ENCODE results near the gene NPDC1.

The NPDC1 gene

GRCh38 chr9:137085920-137086530 lies 40.0 kb upstream of the NPDC1 start:
- DNase-seq (ENCODE audit: extremely low read depth, insufficient read length) = peak; percentile 63
- no peak for TF ChIP-seq CTCF (IDR thresholded peaks at IDR 0.05; ENCODE audit: insufficient read depth, low read length, poor library complexity, severe bottlenecking)
- Histone ChIP-seq H3K27me3 (replicated peaks; ENCODE audit: control insufficient read depth, insufficient read depth, low read length) (no peaks in the 10 kb centered on the region), H3K36me3 (ENCODE audit: control insufficient read depth, insufficient read depth, low read length) (peaks cover 9% of the 10 kb centered on the region), H3K4me3 (replicated peaks; ENCODE audit: low read depth, low read length) (peak overlapping the region; percentile 81)

- Histone ChIP-seq H3K4me3 (replicated peaks; ENCODE audit: low read depth, low read length) (no peak overlapping the region), H3K27me3 (replicated peaks; ENCODE audit: control insufficient read depth, insufficient read depth, low read length) (no peaks in the 10 kb centered on the region), H3K36me3 (ENCODE audit: control insufficient read depth, insufficient read depth, low read length) (peaks cover 13% of the 10 kb centered on the region)
- no peak for TF ChIP-seq CTCF (IDR thresholded peaks at IDR 0.05; ENCODE audit: insufficient read depth, low read length, poor library complexity, severe bottlenecking)
- no peak for DNase-seq (ENCODE audit: extremely low read depth, insufficient read length)
Observed at GRCh38 chr9:137084526-137084925, 38.5 kb upstream of the NPDC1 start.

GRCh38 chr9:137083394-137084004 lies 37.5 kb upstream of the NPDC1 start:
- no peak for TF ChIP-seq CTCF (IDR thresholded peaks at IDR 0.05; ENCODE audit: insufficient read depth, low read length, poor library complexity, severe bottlenecking)

GRCh38 chr9:137082925-137083290 lies 36.9 kb upstream of the NPDC1 start:
- TF ChIP-seq CTCF (IDR thresholded peaks at IDR 0.05; ENCODE audit: insufficient read depth, low read length, poor library complexity, severe bottlenecking) = no peak
- Histone ChIP-seq H3K27me3 (replicated peaks; ENCODE audit: control insufficient read depth, insufficient read depth, low read length) (no peaks in the 10 kb centered on the region), H3K4me3 (replicated peaks; ENCODE audit: low read depth, low read length) (no peak overlapping the region), H3K36me3 (ENCODE audit: control insufficient read depth, insufficient read depth, low read length) (peaks cover 15% of the 10 kb centered on the region)
- no peak for DNase-seq (ENCODE audit: extremely low read depth, insufficient read length)

More at GRCh38 chr9:137083394-137084004, 37.5 kb upstream of the NPDC1 start:
- DNase-seq (ENCODE audit: extremely low read depth, insufficient read length) = no peak
- H3K27me3 ChIP-seq (replicated peaks; ENCODE audit: control insufficient read depth, insufficient read depth, low read length) = no peaks in the 10 kb centered on the region
- no peak overlapping the region for H3K4me3 ChIP-seq (replicated peaks; ENCODE audit: low read depth, low read length)
- peaks cover 15% of the 10 kb centered on the region for H3K36me3 ChIP-seq (ENCODE audit: control insufficient read depth, insufficient read depth, low read length)

GRCh38 chr9:137082222-137082924 lies 36.4 kb upstream of the NPDC1 start:
- no peaks in the 10 kb centered on the region for H3K27me3 ChIP-seq (replicated peaks; ENCODE audit: control insufficient read depth, insufficient read depth, low read length)
- H3K36me3 ChIP-seq (ENCODE audit: control insufficient read depth, insufficient read depth, low read length) = peaks cover 15% of the 10 kb centered on the region
- DNase-seq (ENCODE audit: extremely low read depth, insufficient read length) = no peak
- H3K4me3 ChIP-seq (replicated peaks; ENCODE audit: low read depth, low read length) = no peak overlapping the region
- TF ChIP-seq CTCF (IDR thresholded peaks at IDR 0.05; ENCODE audit: insufficient read depth, low read length, poor library complexity, severe bottlenecking) = no peak
